ENCODE measurements around the gene PUS7L. TPM values are rescaled to one million over a fixed set of nuclear protein-coding genes. Genes with fewer than 3 reads are reported as not detected.

Gene PUS7L
- total and polyA plus RNA-seq, 8 donors, result 10.1 to 20.3 (median 14.0) TPM

- intact Hi-C loops (cut with DNase I), result no loop called here
- TF ChIP-seq CTCF (IDR thresholded peaks at IDR 0.05), result no peak
- Histone ChIP-seq H3K4me1 (no peaks in the 10 kb centered on the region), H3K36me3 (peaks cover 0 to 47% of the 10 kb centered on the region in 2 donors), H3K4me3 (no peak overlapping the region), H3K27me3 (no peaks in the 10 kb centered on the region), H3K9me3 (no peaks in the 10 kb centered on the region), H3K27ac (no peak overlapping the region)
- no peak for DNase-seq
- no peak for ATAC-seq
Observed at GRCh38 chr12:43740511-43741100, 18.0 kb downstream of the PUS7L start.

- Histone ChIP-seq H3K27ac (no peak overlapping the region), H3K27me3 (no peaks in the 10 kb centered on the region), H3K9me3 (no peaks in the 10 kb centered on the region), H3K4me1 (no peaks in the 10 kb centered on the region), H3K4me3 (no peak overlapping the region), H3K36me3 (peaks cover 0 to 47% of the 10 kb centered on the region in 2 donors)
- DNase-seq (no peak), ATAC-seq (no peak)
- TF ChIP-seq CTCF (IDR thresholded peaks at IDR 0.05), result no peak
- intact Hi-C loops (cut with DNase I), result no loop called here
Observed at GRCh38 chr12:43737646-43738045, 20.9 kb downstream of the PUS7L start.

- TF ChIP-seq CTCF (IDR thresholded peaks at IDR 0.05), result no peak
- DNase-seq, result no peak
Observed at GRCh38 chr12:43736927-43737440, 21.6 kb downstream of the PUS7L start.

GRCh38 chr12:43733687-43734086, 24.9 kb downstream of the PUS7L start:
- Histone ChIP-seq H3K36me3 (peaks cover 0 to 67% of the 10 kb centered on the region in 2 donors), H3K4me3 (no peak overlapping the region), H3K27ac (no peak overlapping the region), H3K9me3 (no peaks in the 10 kb centered on the region), H3K27me3 (no peaks in the 10 kb centered on the region), H3K4me1 (no peaks in the 10 kb centered on the region)
- TF ChIP-seq CTCF (IDR thresholded peaks at IDR 0.05), result no peak
- DNase-seq (no peak), ATAC-seq (no peak)
- intact Hi-C loops (cut with DNase I), result no loop called here

More at GRCh38 chr12:43736927-43737440, 21.6 kb downstream of the PUS7L start:
- H3K4me1 ChIP-seq, result no peaks in the 10 kb centered on the region
- H3K4me3 ChIP-seq, result no peak overlapping the region
- H3K27me3 ChIP-seq, result no peaks in the 10 kb centered on the region
- no peaks in the 10 kb centered on the region for H3K9me3 ChIP-seq
- ATAC-seq, result no peak
- intact Hi-C loops (cut with DNase I), result no loop called here
- peaks cover 0 to 47% of the 10 kb centered on the region in 2 donors for H3K36me3 ChIP-seq
- H3K27ac ChIP-seq, result no peak overlapping the region

- Histone ChIP-seq H3K9me3 (no peaks in the 10 kb centered on the region), H3K27ac (no peak overlapping the region), H3K4me1 (no peaks in the 10 kb centered on the region), H3K36me3 (peaks cover 0 to 52% of the 10 kb centered on the region in 2 donors), H3K27me3 (no peaks in the 10 kb centered on the region), H3K4me3 (no peak overlapping the region)
- DNase-seq, result no peak
- no peak for TF ChIP-seq CTCF (IDR thresholded peaks at IDR 0.05)
- ATAC-seq, result no peak
- intact Hi-C loops (cut with DNase I), result no loop called here
Observed at GRCh38 chr12:43730283-43730682, 28.3 kb downstream of the PUS7L start.

Data from left lung (tissue), 10 donors.